Ramos (cell line): ENCODE data around the gene ARHGEF26.

Experiments used
- in situ Hi-C: fragments of 300-500 bp; cut with MboI; formaldehyde crosslinking; loops from one replicate; pipeline ENCODE4 v1.14.3; 2022; ENCODE audit warnings: low sequenced_read_pairs; ENCODE audit not compliant: unreplicated experiment

Gene ARHGEF26

GRCh38 chr3:154191520-154191919 lies 70.3 kb downstream of the ARHGEF26 start:
- in situ Hi-C loops = no loop called here

DNA sequence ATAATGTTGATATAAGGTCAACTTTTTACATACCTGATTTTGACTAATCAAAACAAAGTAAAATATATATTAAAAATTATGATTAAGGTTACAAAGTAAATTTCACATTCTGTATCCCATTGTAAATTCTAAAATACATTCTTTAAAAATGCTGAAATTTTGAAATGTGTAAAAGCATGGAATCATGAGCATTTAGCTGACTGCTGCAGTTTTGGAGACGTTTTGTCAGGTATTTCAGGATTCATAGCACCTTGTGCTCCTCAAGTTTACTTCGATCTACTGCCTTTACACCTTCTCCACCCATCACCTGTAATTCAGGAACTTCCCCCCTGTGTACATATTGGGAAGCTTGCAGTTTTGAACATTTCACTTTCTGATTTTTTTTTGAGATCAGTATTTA lies 71.0 kb downstream of the ARHGEF26 start:
- in situ Hi-C loops = no loop called here

DNA sequence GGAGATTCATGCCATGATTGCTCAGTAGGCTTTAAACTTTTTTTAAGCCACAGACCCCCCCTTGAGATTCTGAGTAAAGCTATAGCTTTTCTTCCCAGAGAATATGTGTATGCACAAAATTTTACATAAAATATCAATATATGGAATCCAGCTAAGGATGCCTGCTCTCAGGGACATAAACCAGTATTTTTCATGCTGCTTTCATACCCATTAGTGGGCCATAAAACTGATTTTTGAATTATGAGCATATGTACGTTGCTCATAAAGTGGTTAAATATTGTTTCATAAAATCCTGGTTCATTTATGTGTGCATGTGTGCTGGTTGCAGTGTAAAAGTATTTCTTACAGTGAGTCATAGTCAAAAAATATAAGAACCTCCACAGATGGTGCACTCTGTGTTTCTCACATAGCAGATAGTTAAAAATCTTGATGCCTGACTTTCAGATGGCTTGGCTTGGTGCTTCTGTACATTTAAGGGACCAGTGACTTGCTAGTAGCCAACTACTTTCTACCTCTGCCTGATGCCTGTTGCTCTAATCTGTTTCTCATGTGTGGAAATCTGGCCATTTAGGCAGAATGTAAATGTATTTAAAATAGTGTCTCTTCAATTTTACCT lies 71.9 kb downstream of the ARHGEF26 start:
- in situ Hi-C loops = no loop called here

GRCh38 chr3:154194877-154195276 lies 73.7 kb downstream of the ARHGEF26 start:
- in situ Hi-C loops = no loop called here

- in situ Hi-C loops = no loop called here
Observed at GRCh38 chr3:154195620-154196356, 74.6 kb downstream of the ARHGEF26 start.

- in situ Hi-C loops = no loop called here
Observed at GRCh38 chr3:154197751-154198150, 76.6 kb downstream of the ARHGEF26 start.

DNA sequence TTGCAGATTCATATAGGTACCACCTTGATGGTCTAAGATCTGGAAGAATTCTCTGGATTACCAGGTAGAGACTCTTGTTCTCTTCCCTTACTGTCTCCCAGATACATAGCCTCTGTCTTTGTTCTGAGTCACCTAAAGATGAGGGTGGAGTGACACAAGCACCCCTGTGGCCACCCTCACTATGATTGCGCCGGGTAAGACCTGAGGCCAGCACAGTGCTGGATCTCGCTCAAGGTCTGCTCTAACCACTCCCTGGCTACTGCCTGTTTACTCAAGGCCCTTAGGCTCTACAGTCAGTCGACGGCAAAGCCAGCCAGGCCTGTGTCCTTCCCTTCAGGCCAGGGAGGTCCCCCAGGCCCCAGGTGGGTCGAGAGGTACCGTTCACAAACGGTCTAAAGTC lies 88.3 kb downstream of the ARHGEF26 start:
- in situ Hi-C loops = no loop called here

- in situ Hi-C loops = no loop called here
Observed at GRCh38 chr3:154210986-154211385, 89.8 kb downstream of the ARHGEF26 start.

DNA sequence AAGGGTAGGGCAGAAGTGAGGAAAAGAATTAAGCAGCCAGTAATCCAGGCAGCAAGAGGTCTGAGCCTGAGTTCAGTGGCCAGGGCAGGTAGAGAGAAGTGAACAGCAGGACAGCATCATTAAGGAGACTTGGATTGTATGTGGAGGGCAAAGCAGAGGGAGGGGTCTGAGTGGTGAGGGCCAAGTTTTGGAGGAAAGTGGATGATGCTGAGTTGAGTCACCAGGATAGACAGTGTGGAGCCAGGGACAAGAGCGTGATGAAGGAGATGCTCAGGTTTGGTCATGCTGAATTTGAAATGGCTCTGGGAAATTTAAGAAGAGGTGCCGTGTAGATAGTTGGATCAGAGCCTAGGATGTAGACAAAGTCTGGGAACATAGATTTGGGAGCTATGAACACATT lies 93.1 kb downstream of the ARHGEF26 start:
- in situ Hi-C loops = no loop called here

GRCh38 chr3:154217671-154218070 lies 96.5 kb downstream of the ARHGEF26 start:
- in situ Hi-C loops = no loop called here

DNA sequence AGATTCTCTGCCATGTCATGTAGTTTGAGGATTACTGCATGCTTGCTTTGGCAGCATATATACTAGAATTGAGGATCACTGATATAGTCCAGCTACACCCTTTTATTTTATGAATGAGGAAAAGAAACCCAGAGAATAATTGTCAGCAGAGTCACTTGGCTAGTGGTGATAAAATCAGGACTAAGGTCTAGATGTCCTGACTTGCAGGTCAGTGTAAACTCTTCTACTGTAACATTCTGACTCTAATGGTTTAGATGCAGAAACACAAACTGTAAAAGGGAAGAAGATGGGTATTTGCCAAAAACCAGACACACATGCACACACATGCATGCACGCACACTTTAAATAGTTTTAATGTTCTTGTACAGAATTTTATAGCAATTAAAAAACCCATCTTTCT lies 97.5 kb downstream of the ARHGEF26 start:
- in situ Hi-C loops = no loop called here

GRCh38 chr3:154220462-154220861 lies 99.3 kb downstream of the ARHGEF26 start:
- in situ Hi-C loops = no loop called here

- in situ Hi-C loops = no loop called here
Observed at GRCh38 chr3:154223519-154223918, 102.3 kb downstream of the ARHGEF26 start.

GRCh38 chr3:154224366-154224765 lies 103.2 kb downstream of the ARHGEF26 start:
- in situ Hi-C loops = no loop called here

DNA sequence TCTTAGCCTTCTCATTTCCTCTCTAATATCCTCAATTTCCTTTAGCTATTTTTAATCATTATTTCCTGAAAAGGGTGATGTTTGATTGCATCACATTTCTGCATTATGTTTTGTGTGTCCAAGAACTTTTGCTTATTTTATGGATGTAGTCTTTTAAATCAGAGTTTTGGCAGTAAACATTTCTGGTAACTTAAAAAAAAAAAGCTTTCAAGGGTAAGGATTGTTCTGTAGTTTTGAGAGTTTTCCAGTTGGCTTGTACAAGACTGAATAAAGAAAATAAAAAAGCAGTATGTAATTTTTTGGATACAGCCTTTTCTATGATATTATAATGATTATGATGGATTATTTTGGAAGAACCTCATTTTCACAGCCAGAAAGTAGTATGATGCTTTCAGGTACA lies 103.7 kb downstream of the ARHGEF26 start:
- in situ Hi-C loops = no loop called here

GRCh38 chr3:154225536-154225935 lies 104.3 kb downstream of the ARHGEF26 start:
- in situ Hi-C loops = no loop called here

GRCh38 chr3:154227531-154227930 lies 106.3 kb downstream of the ARHGEF26 start:
- in situ Hi-C loops = no loop called here

DNA sequence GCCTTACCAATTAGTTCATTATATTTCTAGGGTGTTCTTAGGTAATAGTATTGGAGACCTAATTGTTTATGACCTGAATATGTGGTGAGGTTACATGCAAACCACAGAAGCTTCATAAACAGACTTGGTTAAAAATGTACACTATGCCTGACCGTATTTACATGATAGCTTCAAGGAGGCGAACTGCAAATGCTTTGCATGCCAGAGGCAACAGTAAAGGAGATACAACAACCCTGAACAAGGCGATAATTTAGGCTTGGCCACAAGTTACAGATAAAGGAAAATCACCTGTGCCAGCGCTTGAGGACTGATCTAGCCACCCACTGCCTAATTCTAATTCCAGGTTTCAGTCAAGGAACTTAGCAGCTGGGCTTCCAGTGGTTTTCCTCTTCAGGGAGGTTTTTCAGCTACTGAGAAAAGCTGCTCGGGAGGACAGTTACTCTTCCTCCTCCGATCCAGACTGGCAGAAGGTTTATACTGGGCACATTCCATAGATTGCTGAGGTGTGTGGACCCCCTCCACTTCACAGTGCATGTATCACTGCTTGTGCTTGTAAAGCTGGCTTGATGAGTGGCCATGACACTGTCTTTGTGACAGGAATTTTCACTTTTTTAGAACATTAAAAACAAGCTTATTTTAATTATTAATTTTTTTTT lies 107.5 kb downstream of the ARHGEF26 start:
- in situ Hi-C loops = no loop called here

- in situ Hi-C loops = no loop called here
Observed at GRCh38 chr3:154229217-154229590, 108.0 kb downstream of the ARHGEF26 start.

DNA sequence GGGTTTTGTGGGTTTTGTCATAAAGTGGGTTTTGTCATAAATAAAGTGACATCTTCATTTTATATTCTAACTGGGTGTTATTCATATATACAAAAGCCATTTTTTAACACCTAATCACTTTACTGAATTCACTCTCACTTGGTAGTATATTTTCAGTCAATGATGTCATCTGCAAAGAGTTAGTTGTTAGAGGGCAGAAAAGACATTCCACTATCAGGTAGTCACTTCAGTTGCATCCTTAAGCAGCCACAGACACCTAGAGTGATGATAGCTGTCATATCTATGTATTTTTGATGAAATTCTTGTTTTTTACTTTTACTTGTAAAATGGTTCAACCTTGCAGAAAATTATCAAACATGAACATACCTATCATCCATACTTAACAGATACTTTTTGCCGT lies 114.1 kb downstream of the ARHGEF26 start:
- in situ Hi-C loops = no loop called here

GRCh38 chr3:154236331-154236730 lies 115.1 kb downstream of the ARHGEF26 start:
- in situ Hi-C loops = no loop called here

- in situ Hi-C loops = no loop called here
Observed at GRCh38 chr3:154240235-154240634, 119.0 kb downstream of the ARHGEF26 start.
